ENCODE data around the gene NUMA1. TPM values are rescaled to one million over a fixed set of nuclear protein-coding genes. Genes with fewer than 3 reads are reported as not detected.
A peak's percentile ranks its signal among the peaks of the same experiment; 100 is the strongest.

The NUMA1 gene
- total and polyA plus RNA-seq, 2 of the 13 experiments (the other 11 are each of a cell fraction or from before 2014, with no cell fraction given), result 57.3 to 60.2 TPM

GRCh38 chr11:72080326-72081183 lies at the start of gene NUMA1, which contains the start of gene LRRC51 (continued):
- TF ChIP-seq HMGXB3 (CRISPR knock-in tag; IDR thresholded peaks at IDR 0.05; ENCODE audit: borderline replicate concordance) (no peak; the same call in 1 of the 2 replicates), TOPORS (CRISPR knock-in tag; IDR thresholded peaks at IDR 0.05) (no peak), ZNF44 (CRISPR knock-in tag; IDR thresholded peaks at IDR 0.05) (no peak), MIER2 (CRISPR knock-in tag; IDR thresholded peaks at IDR 0.05) (no peak), PPARG (CRISPR knock-in tag; conservative IDR thresholded peaks at IDR 0.05) (no peak), THAP8 (CRISPR knock-in tag; IDR thresholded peaks at IDR 0.05; ENCODE audit: borderline replicate concordance) (no peak; the same call in 1 of the 2 replicates), HIVEP1 (CRISPR knock-in tag; IDR thresholded peaks at IDR 0.05) (peak; percentile 48; the same call in 1 of the 2 replicates), YEATS2 (CRISPR knock-in tag; IDR thresholded peaks at IDR 0.05; ENCODE audit: borderline replicate concordance) (peak; percentile 72; the same call in 1 of the 2 replicates), ZBTB4 (CRISPR knock-in tag; IDR thresholded peaks at IDR 0.05; ENCODE audit: borderline replicate concordance) (no peak), ZBTB43 (CRISPR knock-in tag; conservative IDR thresholded peaks at IDR 0.05) (no peak), FOXJ3 (CRISPR knock-in tag; IDR thresholded peaks at IDR 0.05; ENCODE audit: borderline replicate concordance) (no peak), ZNF678 (CRISPR knock-in tag; IDR thresholded peaks at IDR 0.05) (no peak), RFX1 (IDR thresholded peaks at IDR 0.05) (peak; percentile 98), NFE2L1 (CRISPR knock-in tag; IDR thresholded peaks at IDR 0.05; ENCODE audit: borderline replicate concordance) (no peak), ZNF788 (CRISPR knock-in tag; IDR thresholded peaks at IDR 0.05; ENCODE audit: borderline replicate concordance) (no peak; the same call in 1 of the 2 replicates), FOXK1 (CRISPR knock-in tag; IDR thresholded peaks at IDR 0.05; ENCODE audit: borderline replicate concordance, low read depth) (no peak), SNAPC2 (CRISPR knock-in tag; IDR thresholded peaks at IDR 0.05) (peak; percentile 49; the same call in 1 of the 2 replicates)
